H9 (cell line): ENCODE data around the gene NUAK2. TPM values are rescaled to one million over a fixed set of nuclear protein-coding genes. Genes with fewer than 3 reads are reported as not detected.

Experiments
- DNase-seq: peaks from one replicate; pipeline ENCODE4 v3.0.0-alpha.2; 2017
- H2AFZ ChIP-seq: one replicate; pipeline ENCODE4 v1.6.1; 2013; ENCODE audit warnings: mild to moderate bottlenecking, low read length, control low read depth, moderate library complexity
- H2AK5ac ChIP-seq: 2 replicates; pipeline ENCODE4 v1.6.1; 2013; ENCODE audit warnings: low read length, control low read depth, mixed read lengths; ENCODE audit not compliant: insufficient read length
- H2BK120ac ChIP-seq: one replicate; pipeline ENCODE4 v1.6.1; 2013; ENCODE audit warnings: low read depth, mild to moderate bottlenecking, low read length, control low read depth, inconsistent platforms; ENCODE audit not compliant: poor library complexity, severe bottlenecking
- H2BK12ac ChIP-seq: 2 replicates; pipeline ENCODE4 v1.6.1; 2013; ENCODE audit warnings: low read length, control low read depth, mixed read lengths, low read depth; ENCODE audit not compliant: insufficient read length
- H2BK15ac ChIP-seq: 2 replicates; pipeline ENCODE4 v1.6.1; 2013; ENCODE audit warnings: low read depth, low read length, control low read depth
- H2BK20ac ChIP-seq: one replicate; pipeline ENCODE4 v1.6.1; 2013; ENCODE audit warnings: low read depth, mild to moderate bottlenecking, low read length, control low read depth, inconsistent platforms; ENCODE audit not compliant: poor library complexity, severe bottlenecking
- H2BK5ac ChIP-seq: 2 replicates; pipeline ENCODE4 v1.6.1; 2013; ENCODE audit warnings: low read length, control low read depth, mixed read lengths; ENCODE audit not compliant: insufficient read length
- H3K14ac ChIP-seq: 2 replicates; pipeline ENCODE4 v1.6.1; 2013; ENCODE audit warnings: low read length, control low read depth; ENCODE audit not compliant: insufficient read depth
- H3K18ac ChIP-seq: 2 replicates; pipeline ENCODE4 v1.6.1; 2013; ENCODE audit warnings: low read depth, mild to moderate bottlenecking, mixed read lengths, low read length, control low read depth; ENCODE audit not compliant: insufficient read length
- H3K23ac ChIP-seq: 2 replicates; pipeline ENCODE4 v1.6.1; 2013; ENCODE audit warnings: low read length, control low read depth, mixed read lengths, low read depth; ENCODE audit not compliant: insufficient read length
- H3K23me2 ChIP-seq: 2 replicates; pipeline ENCODE4 v1.6.1; 2013; ENCODE audit warnings: low read depth, mild to moderate bottlenecking, mixed read lengths, low read length, control low read depth; ENCODE audit not compliant: insufficient read length, poor library complexity, severe bottlenecking
- H3K27ac ChIP-seq: 2 replicates; pipeline ENCODE4 v1.5.1; 2013; ENCODE audit warnings: low read length, control low read depth, mixed read lengths, low read depth; ENCODE audit not compliant: insufficient read length
- H3K27me3 ChIP-seq: 2 replicates; pipeline ENCODE4 v1.6.1; 2013; ENCODE audit warnings: low read length, control low read depth, inconsistent platforms; ENCODE audit not compliant: insufficient read depth
- H3K4ac ChIP-seq: 2 replicates; pipeline ENCODE4 v1.6.1; 2013; ENCODE audit warnings: low read depth, mild to moderate bottlenecking, control low read depth, inconsistent platforms, low read length, moderate library complexity
- H3K4me1 ChIP-seq: 2 replicates; pipeline ENCODE4 v1.6.1; 2013; ENCODE audit warnings: low read length, control low read depth, inconsistent platforms; ENCODE audit not compliant: insufficient read depth
- H3K4me2 ChIP-seq: 2 replicates; pipeline ENCODE4 v1.6.1; 2013; ENCODE audit warnings: low read length, control low read depth, mixed read lengths; ENCODE audit not compliant: insufficient read length, insufficient read depth
- H3K56ac ChIP-seq: 2 replicates; pipeline ENCODE4 v1.6.1; 2013; ENCODE audit warnings: low read depth, mild to moderate bottlenecking, mixed read lengths, low read length, control low read depth; ENCODE audit not compliant: insufficient read length
- H3K79me1 ChIP-seq: 2 replicates; pipeline ENCODE4 v1.6.1; 2013; ENCODE audit warnings: low read depth, mild to moderate bottlenecking, moderate library complexity, low read length, control low read depth, inconsistent platforms; ENCODE audit not compliant: insufficient read depth, poor library complexity, severe bottlenecking
- H3K79me2 ChIP-seq: 2 replicates; pipeline ENCODE4 v1.6.1; 2013; ENCODE audit warnings: low read length, control low read depth, inconsistent platforms; ENCODE audit not compliant: insufficient read depth
- H3K9ac ChIP-seq: 2 replicates; pipeline ENCODE4 v1.6.1; 2013; ENCODE audit warnings: low read length, control low read depth, mixed read lengths; ENCODE audit not compliant: insufficient read length; ENCODE audit errors: extremely low read depth
- H3K9me3 ChIP-seq: one replicate; pipeline ENCODE4 v1.6.1; 2013; ENCODE audit warnings: low read depth, low read length, inconsistent platforms; ENCODE audit not compliant: control insufficient read depth
- H3T11ph ChIP-seq: one replicate; pipeline ENCODE4 v1.6.1; 2013; ENCODE audit warnings: mild to moderate bottlenecking, low read length, control low read depth, inconsistent platforms
- H4K20me1 ChIP-seq: one replicate; pipeline ENCODE4 v1.6.1; 2013; ENCODE audit not compliant: control insufficient read depth, insufficient read length, insufficient read depth
- H4K5ac ChIP-seq: 2 replicates; pipeline ENCODE4 v1.6.1; 2013; ENCODE audit warnings: low read depth, mild to moderate bottlenecking, mixed read lengths, low read length, control low read depth; ENCODE audit not compliant: insufficient read length
- H4K8ac ChIP-seq: replicated peaks from 2 replicates; pipeline ENCODE4 v1.6.1; 2013; ENCODE audit warnings: low read length, control low read depth, mixed read lengths, low read depth; ENCODE audit not compliant: insufficient read length
- H4K91ac ChIP-seq: 2 replicates; pipeline ENCODE4 v1.6.1; 2013; ENCODE audit warnings: low read depth, mild to moderate bottlenecking, moderate library complexity, mixed read lengths, low read length, control low read depth; ENCODE audit not compliant: insufficient read length
- H3K27ac Mint-ChIP-seq, 3 experiments: 2 replicates in 2 of 3; 3 replicates in 1 of 3; pipeline ENCODE4 v1.8.0; 2020 to 2021; ENCODE audit warnings: mixed read lengths in 3 of 3, mild to moderate bottlenecking in 1 of 3, moderate library complexity in 1 of 3
- H3K27me3 Mint-ChIP-seq: 2 replicates; pipeline ENCODE4 v1.8.0; 2021; ENCODE audit warnings: low read depth, mild to moderate bottlenecking, moderate library complexity, mixed read lengths
- H3K36me3 Mint-ChIP-seq, 3 experiments: 2 replicates in 2 of 3; 3 replicates in 1 of 3; pipeline ENCODE4 v1.8.0; 2020 to 2021; ENCODE audit warnings: low read depth in 3 of 3, mixed read lengths in 3 of 3; ENCODE audit not compliant: insufficient read depth in 1 of 3
- H3K4me1 Mint-ChIP-seq, 2 experiments: 2 replicates each; pipeline ENCODE4 v1.8.0; 2020; ENCODE audit warnings: mixed read lengths in 2 of 2
- H3K4me3 Mint-ChIP-seq, 2 experiments: 2 replicates in 1 of 2; 3 replicates in 1 of 2; pipeline ENCODE4 v1.8.0; 2020 to 2021; ENCODE audit warnings: mild to moderate bottlenecking in 2 of 2, mixed read lengths in 2 of 2, moderate library complexity in 1 of 2
- H3K9me3 Mint-ChIP-seq, 2 experiments: 2 replicates in 1 of 2; 3 replicates in 1 of 2; pipeline ENCODE4 v1.8.0; 2020; ENCODE audit warnings: mild to moderate bottlenecking in 2 of 2, mixed read lengths in 2 of 2, moderate library complexity in 1 of 2
- WGBS: extraction: QIAGEN DNeasy Blood & Tissue Kit; methylation state at CpG from one replicate; pipeline ENCODE4 v1.1.7; 2013; ENCODE audit warnings: missing lambda C conversion rate, low lambda C conversion rate, mixed read lengths; ENCODE audit not compliant: insufficient read length; ENCODE audit errors: extremely low coverage; 5-methylcytosine and 5-hydroxymethylcytosine counted together
- long read RNA-seq: library from polyadenylated mRNA; unstranded; transcript quantifications from one replicate; pipeline ENCODE4 v2.0.0, GENCODE V29; 2020
- total RNA-seq: library from RNA; stranded (reverse); gene quantifications from 2 replicates; pipeline ENCODE4 v1.2.1, GENCODE V29; 2021
- TF ChIP-seq, protein P1 (sequence below): fragments of 200-600 bp; sonication (generic); conservative IDR thresholded peaks from 3 replicates; pipeline ENCODE4 v1.8.0; 2021; ENCODE audit warnings: antibody characterized with exemption, mild to moderate bottlenecking

The NUAK2 gene
- total RNA-seq: 15.4 and 15.5 TPM in 2 replicates
- long read RNA-seq, transcript NUAK2-201 (7 exons, 3,441 nt): major isoform, 135 of 150 reads
- long read RNA-seq, partial matches to known transcripts: 7 of 150 reads
- long read RNA-seq, other reads (novel, unspliced or antisense): 8 of 150 reads

DNA sequence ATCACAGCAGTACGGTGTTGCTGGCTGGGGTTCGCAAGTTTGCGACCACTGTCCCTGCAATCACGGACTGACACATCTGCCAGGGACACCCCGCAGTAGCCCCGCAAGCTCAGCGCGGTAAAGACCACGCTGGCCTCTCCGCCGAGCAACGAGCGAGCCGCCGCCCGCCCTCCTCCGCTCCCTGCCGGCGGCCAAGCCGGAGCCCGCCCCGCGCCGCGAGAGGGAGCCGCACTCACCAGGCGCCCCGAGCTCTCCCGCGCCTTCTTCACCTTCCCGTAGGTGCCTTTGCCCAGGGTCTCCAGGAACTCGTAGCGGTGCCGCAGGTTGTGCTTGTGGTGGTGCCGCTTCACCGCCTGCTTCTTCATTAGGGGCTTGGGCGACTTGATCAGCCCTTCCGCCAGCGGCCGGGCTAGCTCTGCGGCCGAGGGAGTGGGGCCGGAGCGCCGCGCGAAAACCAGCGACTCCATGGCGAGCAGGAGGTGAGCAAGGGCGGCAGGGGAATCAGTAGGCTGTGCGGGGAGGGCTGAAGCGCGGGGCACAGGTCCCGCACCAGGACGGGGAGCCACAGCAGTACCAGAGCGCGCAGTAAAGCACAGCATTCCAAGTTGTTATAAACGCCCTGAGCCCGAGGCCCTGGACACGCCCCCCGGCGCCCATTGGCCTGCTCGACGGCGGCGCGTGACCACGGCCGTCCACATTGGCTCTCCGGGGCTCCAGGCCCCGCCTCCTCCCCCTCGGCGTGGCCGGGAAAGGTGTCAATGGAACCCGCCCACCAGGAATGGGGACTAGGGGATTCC, at the start of gene NUAK2:
NUAK2 (minus strand) TSS at position 584 of the 797 bp plus-strand sequence; CDS start at position 467, 117 bp downstream.
- no peaks in the 10 kb centered on the region for H3K79me1 ChIP-seq
- peaks cover 60 to 63% of the 10 kb centered on the region in 2 experiments for H3K4me1 Mint-ChIP-seq

More for the DNA sequence above, at the start of gene NUAK2:
- no CpG with 5 or more reads among the region's 75 CpGs for WGBS
- Histone ChIP-seq H2BK20ac (no peak within 1 kb of the TSS), H4K20me1 (no peaks in the 10 kb centered on the region), H3T11ph (no peak within 1 kb of the TSS), H2BK5ac (no peak within 1 kb of the TSS), H3K4me1 (peaks cover 35% of the 10 kb centered on the region), H3K23me2 (peaks cover 14% of the 10 kb centered on the region), H3K4ac (no peak within 1 kb of the TSS), H3K23ac (no peak within 1 kb of the TSS), H2BK15ac (no peak within 1 kb of the TSS; the same call in 1 of the 2 replicates), H2BK12ac (no peak within 1 kb of the TSS), H3K4me2 (peak within 1 kb of the TSS; percentile 99), H2BK120ac (no peak within 1 kb of the TSS), H4K91ac (peak within 1 kb of the TSS; percentile 70), H2AK5ac (no peak within 1 kb of the TSS), H2AFZ (no peak within 1 kb of the TSS), H3K56ac (no peak within 1 kb of the TSS), H3K9me3 (no peaks in the 10 kb centered on the region), H3K9ac (peak within 1 kb of the TSS; percentile 91), H3K14ac (peak within 1 kb of the TSS; percentile 90), H3K18ac (peak within 1 kb of the TSS; percentile 93), H3K79me2 (peaks cover 34% of the 10 kb centered on the region; the same call in 1 of the 2 replicates), H3K27me3 (no peaks in the 10 kb centered on the region), H3K27ac (no peak within 1 kb of the TSS), H4K8ac (no peak within 1 kb of the TSS), H4K5ac (no peak within 1 kb of the TSS)
- H3K9me3 Mint-ChIP-seq: peaks cover 0 to 6% of the 10 kb centered on the region in 2 experiments; a peak in 2 of 5 replicates
- H3K27me3 Mint-ChIP-seq: peaks cover 8% of the 10 kb centered on the region; the same call in 1 of the 2 replicates
- peak; percentile 98 for DNase-seq
- H3K4me3 Mint-ChIP-seq: peak within 1 kb of the TSS; percentile 91 to 93
- TF ChIP-seq, protein P1, sequence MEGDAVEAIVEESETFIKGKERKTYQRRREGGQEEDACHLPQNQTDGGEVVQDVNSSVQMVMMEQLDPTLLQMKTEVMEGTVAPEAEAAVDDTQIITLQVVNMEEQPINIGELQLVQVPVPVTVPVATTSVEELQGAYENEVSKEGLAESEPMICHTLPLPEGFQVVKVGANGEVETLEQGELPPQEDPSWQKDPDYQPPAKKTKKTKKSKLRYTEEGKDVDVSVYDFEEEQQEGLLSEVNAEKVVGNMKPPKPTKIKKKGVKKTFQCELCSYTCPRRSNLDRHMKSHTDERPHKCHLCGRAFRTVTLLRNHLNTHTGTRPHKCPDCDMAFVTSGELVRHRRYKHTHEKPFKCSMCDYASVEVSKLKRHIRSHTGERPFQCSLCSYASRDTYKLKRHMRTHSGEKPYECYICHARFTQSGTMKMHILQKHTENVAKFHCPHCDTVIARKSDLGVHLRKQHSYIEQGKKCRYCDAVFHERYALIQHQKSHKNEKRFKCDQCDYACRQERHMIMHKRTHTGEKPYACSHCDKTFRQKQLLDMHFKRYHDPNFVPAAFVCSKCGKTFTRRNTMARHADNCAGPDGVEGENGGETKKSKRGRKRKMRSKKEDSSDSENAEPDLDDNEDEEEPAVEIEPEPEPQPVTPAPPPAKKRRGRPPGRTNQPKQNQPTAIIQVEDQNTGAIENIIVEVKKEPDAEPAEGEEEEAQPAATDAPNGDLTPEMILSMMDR: peak; percentile 32; the same call in 1 of the 3 replicates
- H3K27ac Mint-ChIP-seq: peak within 1 kb of the TSS; percentile 84 to 97 (median 97); a peak in 6 of 7 replicates
- peaks cover 5 to 31% (median 21%) of the 10 kb centered on the region in 3 experiments for H3K36me3 Mint-ChIP-seq
